A673 (cell line): Measurements from ENCODE around the gene ALKAL2.

Experiments
- EZH2 ChIP-seq: fragments of 200-600 bp; sonication (generic); IDR thresholded peaks from 2 replicates; pipeline ENCODE4 v1.6.1; 2017; ENCODE audit warnings: borderline replicate concordance, low read depth, mild to moderate bottlenecking, mixed read lengths, antibody characterized with exemption, low read length; ENCODE audit not compliant: poor library complexity, severe bottlenecking
- TF ChIP-seq, protein P1 (sequence below): fragments of 300-800, 200-600 bp; sonication (generic); conservative IDR thresholded peaks from 2 replicates; pipeline ENCODE4 v1.5.1; 2017; ENCODE audit warnings: low read depth, mild to moderate bottlenecking, antibody characterized with exemption, low read length, moderate library complexity, mixed read lengths

GRCh38 chr2:268323-268722 is 19.6 kb downstream of the ALKAL2 start:
- TF ChIP-seq, protein P1, sequence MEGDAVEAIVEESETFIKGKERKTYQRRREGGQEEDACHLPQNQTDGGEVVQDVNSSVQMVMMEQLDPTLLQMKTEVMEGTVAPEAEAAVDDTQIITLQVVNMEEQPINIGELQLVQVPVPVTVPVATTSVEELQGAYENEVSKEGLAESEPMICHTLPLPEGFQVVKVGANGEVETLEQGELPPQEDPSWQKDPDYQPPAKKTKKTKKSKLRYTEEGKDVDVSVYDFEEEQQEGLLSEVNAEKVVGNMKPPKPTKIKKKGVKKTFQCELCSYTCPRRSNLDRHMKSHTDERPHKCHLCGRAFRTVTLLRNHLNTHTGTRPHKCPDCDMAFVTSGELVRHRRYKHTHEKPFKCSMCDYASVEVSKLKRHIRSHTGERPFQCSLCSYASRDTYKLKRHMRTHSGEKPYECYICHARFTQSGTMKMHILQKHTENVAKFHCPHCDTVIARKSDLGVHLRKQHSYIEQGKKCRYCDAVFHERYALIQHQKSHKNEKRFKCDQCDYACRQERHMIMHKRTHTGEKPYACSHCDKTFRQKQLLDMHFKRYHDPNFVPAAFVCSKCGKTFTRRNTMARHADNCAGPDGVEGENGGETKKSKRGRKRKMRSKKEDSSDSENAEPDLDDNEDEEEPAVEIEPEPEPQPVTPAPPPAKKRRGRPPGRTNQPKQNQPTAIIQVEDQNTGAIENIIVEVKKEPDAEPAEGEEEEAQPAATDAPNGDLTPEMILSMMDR, result no peak
- TF ChIP-seq EZH2, result no peak
